H7 (cell line): ENCODE data around the gene ABLIM2. TPM values are rescaled to one million over a fixed set of nuclear protein-coding genes. Genes with fewer than 3 reads are reported as not detected.

Experiments used
- DNase-seq: peaks from one replicate; pipeline ENCODE4 v3.0.0; 2012
- H3K27me3 ChIP-seq: 2 replicates; pipeline ENCODE4 v1.6.0; 2011; ENCODE audit warnings: mild to moderate bottlenecking, low read length; ENCODE audit not compliant: control insufficient read depth, insufficient read depth
- H3K36me3 ChIP-seq: replicated peaks from 2 replicates; pipeline ENCODE4 v1.5.1; 2011; ENCODE audit warnings: low read length; ENCODE audit not compliant: control insufficient read depth, insufficient read depth
- H3K4me3 ChIP-seq: 2 replicates; pipeline ENCODE4 v1.5.1; 2011; ENCODE audit warnings: low read depth, mild to moderate bottlenecking, control low read depth, low read length, moderate library complexity; ENCODE audit not compliant: insufficient read depth
- total RNA-seq: library from RNA; depleted of rRNA; stranded (reverse); fragments of >200 nt; shearing (Covaris generic); gene quantifications from 2 replicates; pipeline ENCODE4 v1.2.3, GENCODE V29; 2014

ABLIM2 gene
- total RNA-seq, 1 experiment from 2014 or later = 1.9 TPM

GRCh38 chr4:8044699-8045098, 113.9 kb downstream of the ABLIM2 start:
- H3K36me3 ChIP-seq = no peaks in the 10 kb centered on the region
- no peaks in the 10 kb centered on the region for H3K27me3 ChIP-seq
- DNase-seq = no peak
- no peak overlapping the region for H3K4me3 ChIP-seq

DNA sequence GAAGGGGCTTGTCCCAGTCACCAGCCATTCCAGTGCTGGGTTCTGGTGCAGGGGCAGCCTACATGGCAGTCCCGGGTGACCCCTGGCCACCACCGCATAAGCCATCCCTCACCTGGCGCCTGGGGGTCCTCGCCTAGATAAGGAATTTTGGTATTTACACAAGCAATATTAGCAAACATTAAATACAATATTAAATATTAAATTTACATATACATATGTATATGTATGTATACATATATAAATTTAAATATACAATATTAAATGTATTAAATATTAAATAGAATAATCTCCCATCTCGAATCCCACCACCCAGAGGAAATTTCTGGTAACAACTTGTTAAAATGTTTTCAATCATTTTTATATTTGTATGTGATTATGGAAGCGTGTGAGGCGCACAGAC, 114.4 kb downstream of the ABLIM2 start:
- DNase-seq = no peak
- Histone ChIP-seq H3K4me3 (no peak overlapping the region), H3K36me3 (no peaks in the 10 kb centered on the region), H3K27me3 (no peaks in the 10 kb centered on the region)

GRCh38 chr4:8043596-8043995, 115.0 kb downstream of the ABLIM2 start:
- DNase-seq = no peak
- H3K36me3 ChIP-seq = no peaks in the 10 kb centered on the region
- H3K27me3 ChIP-seq = no peaks in the 10 kb centered on the region
- no peak overlapping the region for H3K4me3 ChIP-seq

GRCh38 chr4:8041868-8042267, 116.7 kb downstream of the ABLIM2 start:
- Histone ChIP-seq H3K27me3 (no peaks in the 10 kb centered on the region), H3K36me3 (no peaks in the 10 kb centered on the region)
- no peak for DNase-seq

DNA sequence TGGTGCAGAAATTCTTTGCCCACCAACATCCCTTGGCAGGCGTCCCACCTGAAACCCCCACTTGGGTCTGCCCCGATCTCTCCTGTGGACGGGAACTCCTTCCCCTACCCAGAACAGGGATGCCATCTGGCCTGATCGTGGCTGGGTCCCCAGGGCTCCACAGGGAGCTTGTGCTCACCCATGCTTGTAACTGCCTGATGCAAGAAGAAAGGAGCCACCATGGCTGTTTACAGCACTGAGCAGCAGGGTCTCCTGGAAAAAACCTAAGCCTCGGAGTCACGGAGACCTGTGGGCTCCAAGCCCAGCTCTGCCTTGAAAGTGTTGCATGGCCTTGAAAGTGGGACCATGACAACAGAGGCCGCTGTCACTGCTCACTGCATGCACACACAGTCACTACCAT, 117.4 kb downstream of the ABLIM2 start:
- DNase-seq = no peak
- no peaks in the 10 kb centered on the region for H3K27me3 ChIP-seq
- H3K4me3 ChIP-seq = no peak overlapping the region
- no peaks in the 10 kb centered on the region for H3K36me3 ChIP-seq

More at GRCh38 chr4:8041868-8042267, 116.7 kb downstream of the ABLIM2 start:
- H3K4me3 ChIP-seq = no peak overlapping the region

GRCh38 chr4:8040607-8041006, 118.0 kb downstream of the ABLIM2 start:
- no peak overlapping the region for H3K4me3 ChIP-seq

GRCh38 chr4:8039853-8040252, 118.8 kb downstream of the ABLIM2 start:
- Histone ChIP-seq H3K4me3 (no peak overlapping the region), H3K36me3 (no peaks in the 10 kb centered on the region), H3K27me3 (no peaks in the 10 kb centered on the region)
- DNase-seq = no peak

More at GRCh38 chr4:8040607-8041006, 118.0 kb downstream of the ABLIM2 start:
- Histone ChIP-seq H3K27me3 (no peaks in the 10 kb centered on the region), H3K36me3 (no peaks in the 10 kb centered on the region)
- no peak for DNase-seq

DNA sequence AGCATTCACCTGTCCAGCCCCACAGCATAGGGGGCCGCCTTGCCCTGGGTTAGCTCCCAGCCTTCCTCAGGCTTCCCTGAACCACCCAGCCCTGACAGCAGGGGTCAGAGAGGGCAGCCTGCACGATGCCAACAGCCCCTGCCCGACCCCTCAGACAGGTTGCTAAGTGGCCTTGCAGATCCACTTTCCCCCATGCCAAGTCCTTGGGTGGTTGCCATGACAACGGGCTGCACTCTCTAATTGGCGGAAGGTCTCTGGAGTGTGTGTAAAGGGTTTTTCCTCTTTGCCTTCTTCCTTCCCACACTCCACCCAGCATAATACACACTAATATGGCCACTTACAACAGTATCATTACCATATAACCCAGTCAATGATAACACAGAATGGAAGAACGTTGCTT, 119.3 kb downstream of the ABLIM2 start:
- Histone ChIP-seq H3K4me3 (no peak overlapping the region), H3K36me3 (no peaks in the 10 kb centered on the region), H3K27me3 (no peaks in the 10 kb centered on the region)
- DNase-seq = peak; percentile 80

DNA sequence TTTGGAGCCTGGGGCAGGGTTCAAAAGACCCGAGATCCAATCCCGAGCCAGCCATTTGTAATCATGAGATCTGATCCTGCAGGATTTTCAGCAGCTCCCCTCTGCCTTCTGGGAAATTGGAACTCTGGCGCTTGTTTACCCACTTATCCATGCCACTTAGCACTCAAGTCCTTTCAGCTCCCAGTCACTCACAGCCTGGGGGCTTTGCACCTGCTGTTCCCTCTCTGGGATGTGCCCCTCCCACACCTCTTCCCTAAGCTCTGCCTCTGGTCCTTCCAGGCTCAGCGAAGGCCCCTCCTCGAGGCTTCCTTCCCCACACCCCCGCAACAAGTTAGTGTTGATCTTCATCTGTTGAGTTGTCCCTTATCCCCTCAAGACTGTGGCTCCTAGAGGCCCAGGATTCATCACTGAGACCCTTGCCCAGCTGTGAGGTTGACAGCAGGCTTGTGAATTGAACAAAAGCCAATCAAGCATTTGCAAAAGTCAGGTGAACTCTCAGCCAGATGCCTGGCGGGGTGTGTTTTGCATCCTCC, 119.8 kb downstream of the ABLIM2 start:
- no peak overlapping the region for H3K4me3 ChIP-seq
- no peak for DNase-seq
- no peaks in the 10 kb centered on the region for H3K27me3 ChIP-seq
- no peaks in the 10 kb centered on the region for H3K36me3 ChIP-seq

DNA sequence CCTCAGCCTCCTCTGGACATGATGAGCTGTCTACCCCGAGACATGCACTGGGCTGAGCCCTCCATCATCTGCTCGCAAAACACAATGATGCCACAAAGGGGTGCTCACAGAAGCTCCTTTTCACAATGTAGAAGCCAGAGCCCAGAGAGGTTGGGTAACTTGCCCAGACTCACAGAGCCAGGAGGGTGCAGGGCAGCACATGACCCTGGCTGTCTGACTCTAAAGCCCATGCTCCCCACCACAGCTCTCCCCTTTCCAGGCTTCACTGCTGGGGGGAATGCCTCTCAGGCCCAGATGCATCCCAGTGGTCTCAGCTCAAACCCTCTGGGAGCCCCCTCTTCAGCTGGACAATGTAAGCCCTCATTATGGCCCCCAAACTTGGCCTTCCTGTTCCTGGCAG, 120.5 kb downstream of the ABLIM2 start:
- Histone ChIP-seq H3K36me3 (no peaks in the 10 kb centered on the region), H3K4me3 (no peak overlapping the region), H3K27me3 (no peaks in the 10 kb centered on the region)
- no peak for DNase-seq

DNA sequence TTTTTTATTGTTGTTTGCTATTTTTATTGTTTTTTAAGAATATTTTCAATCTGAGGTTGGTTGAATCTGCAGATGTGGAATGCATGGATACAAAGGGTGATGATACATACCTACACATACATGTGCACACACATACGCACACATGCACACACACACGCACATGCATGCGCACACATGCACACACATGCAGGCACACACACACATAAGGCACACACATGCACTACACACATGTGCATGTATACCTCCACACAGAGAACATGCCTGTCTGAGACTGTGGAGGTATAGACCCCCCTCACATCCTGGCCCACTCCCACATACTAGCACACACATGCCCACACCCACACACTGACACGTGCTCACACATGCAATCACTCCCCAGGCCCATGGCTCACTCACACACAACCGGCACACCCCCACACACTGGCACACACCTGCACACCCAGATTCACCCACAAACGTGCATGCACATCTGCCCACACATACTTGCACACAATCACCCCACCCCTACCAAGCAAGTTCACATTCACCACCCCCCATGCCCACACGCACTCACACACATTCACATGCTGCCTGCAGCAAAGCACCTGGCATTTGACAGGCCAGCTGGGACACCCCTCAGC, 121.4 kb downstream of the ABLIM2 start:
- Histone ChIP-seq H3K36me3 (no peaks in the 10 kb centered on the region), H3K4me3 (no peak overlapping the region), H3K27me3 (no peaks in the 10 kb centered on the region)
- no peak for DNase-seq

GRCh38 chr4:8035371-8035780, 123.2 kb downstream of the ABLIM2 start:
- no peak overlapping the region for H3K4me3 ChIP-seq
- no peaks in the 10 kb centered on the region for H3K27me3 ChIP-seq
- DNase-seq = no peak
- H3K36me3 ChIP-seq = no peaks in the 10 kb centered on the region

GRCh38 chr4:8033829-8034528, 124.6 kb downstream of the ABLIM2 start:
- Histone ChIP-seq H3K4me3 (no peak overlapping the region), H3K27me3 (no peaks in the 10 kb centered on the region), H3K36me3 (no peaks in the 10 kb centered on the region)
- no peak for DNase-seq

DNA sequence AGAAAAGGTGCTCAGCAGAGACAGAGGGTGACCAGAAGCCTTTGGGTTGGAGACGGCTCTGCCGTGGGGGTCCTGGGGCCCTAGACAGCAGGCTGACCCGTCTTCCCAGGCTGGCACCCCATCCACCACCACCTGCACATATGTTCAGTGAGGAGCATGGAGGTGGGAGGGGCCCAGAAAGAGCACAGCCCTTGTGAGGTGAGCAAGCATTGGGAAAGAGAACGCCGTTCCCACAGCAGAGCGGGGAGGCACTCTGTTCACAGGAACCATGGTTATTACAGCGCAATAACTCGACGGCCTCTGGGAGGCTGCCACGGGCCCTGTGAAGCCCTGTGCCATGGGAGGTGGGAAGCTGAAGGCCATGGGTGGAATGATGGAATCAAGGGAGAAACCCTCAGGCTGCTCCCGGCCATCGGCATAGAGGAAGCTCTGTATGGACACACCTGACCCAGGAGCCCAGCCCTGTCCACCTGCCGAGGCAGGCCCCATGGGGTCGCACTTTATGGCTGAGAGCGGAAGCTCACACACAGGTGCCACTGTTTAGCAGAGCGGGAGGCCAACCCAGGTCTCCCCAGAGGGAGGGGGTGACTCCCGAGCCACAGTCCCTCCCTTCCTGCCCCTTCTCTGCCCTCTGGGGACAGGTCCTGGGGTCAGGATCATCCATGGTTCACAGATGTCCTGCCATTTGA, 125.4 kb downstream of the ABLIM2 start:
- Histone ChIP-seq H3K36me3 (no peaks in the 10 kb centered on the region), H3K4me3 (no peak overlapping the region), H3K27me3 (no peaks in the 10 kb centered on the region)
- DNase-seq = no peak

DNA sequence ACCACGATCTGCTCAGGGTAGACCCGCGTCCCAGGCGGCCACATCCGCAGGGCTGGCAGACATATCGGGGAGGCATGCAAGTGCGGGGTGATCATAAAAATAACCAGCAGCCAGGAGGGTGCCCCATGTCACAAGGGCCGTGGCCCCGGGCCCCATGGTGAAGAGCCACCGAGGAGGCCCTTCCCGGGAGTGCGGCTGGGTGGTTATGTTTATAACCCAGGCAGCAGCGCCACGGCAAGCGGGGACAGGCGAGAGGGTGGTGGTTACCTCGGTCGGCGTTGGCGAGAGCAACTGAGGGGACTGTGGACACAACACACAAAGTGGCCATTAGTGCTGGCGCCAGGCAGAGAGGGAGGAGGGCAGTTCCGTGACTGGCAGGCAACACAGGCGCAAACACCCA, 126.2 kb downstream of the ABLIM2 start:
- DNase-seq = no peak
- no peaks in the 10 kb centered on the region for H3K36me3 ChIP-seq
- H3K27me3 ChIP-seq = no peaks in the 10 kb centered on the region
- no peak overlapping the region for H3K4me3 ChIP-seq
